ENCODE data around the gene CCDC197. TPM values are rescaled to one million over a fixed set of nuclear protein-coding genes. Genes with fewer than 3 reads are reported as not detected.

Gene CCDC197
- total and polyA plus RNA-seq, 9 of the 15 experiments (the other 6 are each of a cell fraction or from before 2014, with no cell fraction given) = not detected

DNA sequence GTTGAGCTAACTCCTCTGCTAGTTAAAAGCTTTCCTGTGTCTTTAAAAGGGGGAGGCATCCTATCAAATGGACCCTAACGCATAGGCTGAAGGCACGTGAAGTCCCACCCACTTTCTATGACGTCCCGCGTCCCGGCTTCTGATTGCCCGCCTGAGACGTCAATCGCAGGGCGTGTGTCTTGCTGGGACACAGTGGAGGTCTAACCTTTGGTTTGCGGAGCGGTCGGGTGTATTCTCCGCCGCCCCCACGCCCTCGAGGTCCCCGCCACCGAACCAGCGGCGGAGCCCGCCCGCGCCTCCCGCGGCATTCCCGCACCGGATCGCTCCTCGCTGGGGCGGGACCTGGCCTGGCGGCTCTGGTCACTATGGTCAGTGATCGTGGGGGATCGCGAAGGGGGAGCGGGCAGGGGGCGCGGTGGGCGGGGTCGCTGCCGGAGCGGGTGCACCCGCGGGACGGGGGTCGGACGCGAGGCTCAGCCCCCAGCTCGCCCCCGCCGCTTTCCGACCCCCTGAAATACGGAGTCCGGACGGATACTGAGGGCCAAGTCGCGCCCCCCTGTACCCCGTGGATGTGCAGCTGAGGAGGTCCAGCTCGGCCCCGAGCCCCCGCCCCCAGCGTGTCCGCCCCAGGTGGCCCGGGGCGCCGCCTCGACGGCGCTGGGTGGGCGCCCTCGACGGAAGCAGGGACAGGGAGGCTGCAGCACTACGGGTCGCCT is 29.2 kb downstream of the CCDC197 start, which contains the start of gene OTUB2 (continued):
- TF ChIP-seq, protein P1, sequence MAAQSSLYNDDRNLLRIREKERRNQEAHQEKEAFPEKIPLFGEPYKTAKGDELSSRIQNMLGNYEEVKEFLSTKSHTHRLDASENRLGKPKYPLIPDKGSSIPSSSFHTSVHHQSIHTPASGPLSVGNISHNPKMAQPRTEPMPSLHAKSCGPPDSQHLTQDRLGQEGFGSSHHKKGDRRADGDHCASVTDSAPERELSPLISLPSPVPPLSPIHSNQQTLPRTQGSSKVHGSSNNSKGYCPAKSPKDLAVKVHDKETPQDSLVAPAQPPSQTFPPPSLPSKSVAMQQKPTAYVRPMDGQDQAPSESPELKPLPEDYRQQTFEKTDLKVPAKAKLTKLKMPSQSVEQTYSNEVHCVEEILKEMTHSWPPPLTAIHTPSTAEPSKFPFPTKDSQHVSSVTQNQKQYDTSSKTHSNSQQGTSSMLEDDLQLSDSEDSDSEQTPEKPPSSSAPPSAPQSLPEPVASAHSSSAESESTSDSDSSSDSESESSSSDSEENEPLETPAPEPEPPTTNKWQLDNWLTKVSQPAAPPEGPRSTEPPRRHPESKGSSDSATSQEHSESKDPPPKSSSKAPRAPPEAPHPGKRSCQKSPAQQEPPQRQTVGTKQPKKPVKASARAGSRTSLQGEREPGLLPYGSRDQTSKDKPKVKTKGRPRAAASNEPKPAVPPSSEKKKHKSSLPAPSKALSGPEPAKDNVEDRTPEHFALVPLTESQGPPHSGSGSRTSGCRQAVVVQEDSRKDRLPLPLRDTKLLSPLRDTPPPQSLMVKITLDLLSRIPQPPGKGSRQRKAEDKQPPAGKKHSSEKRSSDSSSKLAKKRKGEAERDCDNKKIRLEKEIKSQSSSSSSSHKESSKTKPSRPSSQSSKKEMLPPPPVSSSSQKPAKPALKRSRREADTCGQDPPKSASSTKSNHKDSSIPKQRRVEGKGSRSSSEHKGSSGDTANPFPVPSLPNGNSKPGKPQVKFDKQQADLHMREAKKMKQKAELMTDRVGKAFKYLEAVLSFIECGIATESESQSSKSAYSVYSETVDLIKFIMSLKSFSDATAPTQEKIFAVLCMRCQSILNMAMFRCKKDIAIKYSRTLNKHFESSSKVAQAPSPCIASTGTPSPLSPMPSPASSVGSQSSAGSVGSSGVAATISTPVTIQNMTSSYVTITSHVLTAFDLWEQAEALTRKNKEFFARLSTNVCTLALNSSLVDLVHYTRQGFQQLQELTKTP (IDR thresholded peaks at IDR 0.05; ENCODE audit: low read depth in 1 of 2, partially characterized antibody in 2 of 2) = no peak

DNA sequence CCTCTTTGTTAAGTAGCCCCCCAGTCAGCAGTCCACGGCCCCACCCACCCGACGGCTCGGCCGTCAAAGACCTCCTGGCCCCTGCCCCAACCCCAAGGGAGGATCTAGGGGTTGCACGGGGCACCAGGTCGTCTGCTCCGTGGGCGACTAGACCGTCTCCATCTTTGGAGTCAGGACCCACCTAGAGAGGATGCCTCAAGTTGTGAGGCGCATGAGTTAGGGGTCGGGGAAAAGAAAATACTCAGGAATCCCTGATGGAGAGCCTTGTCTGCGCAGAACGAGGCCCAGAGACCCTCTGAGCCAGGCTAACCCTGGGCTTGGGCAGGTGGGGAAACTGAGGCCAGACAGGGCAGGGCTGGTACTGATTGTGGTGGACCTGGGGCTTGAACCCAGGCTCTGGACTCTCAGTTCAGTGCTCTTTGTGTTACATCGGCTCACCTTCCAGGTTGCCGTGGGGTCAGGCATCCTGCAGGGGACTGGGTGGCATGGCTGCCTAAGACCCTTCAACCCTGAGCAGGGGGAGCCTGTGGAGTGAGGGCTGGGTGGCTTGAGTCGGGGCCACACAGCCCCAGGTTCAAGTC is 29.9 kb downstream of the CCDC197 start:
- H3K9ac ChIP-seq (ENCODE audit: insufficient read depth in 1 of 2, low read depth in 2 of 2, low read length in 2 of 2) = peak overlapping the region in 1 of 2 experiments; percentile 28; a peak in 1 of 4 replicates
- H3K79me2 ChIP-seq (ENCODE audit: control insufficient read depth, insufficient read depth, low read length) = no peaks in the 10 kb centered on the region
- no peaks in the 10 kb centered on the region for H3K9me1 ChIP-seq (ENCODE audit: control insufficient read depth, insufficient read depth, low read length)
- ATAC-seq (no peak), FAIRE-seq (no peak), DNase-seq (ENCODE audit: extremely low read depth in 1 of 4, low spot score in 3 of 4) (no peak)
- intact Hi-C loops (cut with micrococcal nuclease) (no loop called here), in situ Hi-C loops (cut with MboI) (no loop called here)
- H3K9me3 ChIP-seq (replicated peaks; ENCODE audit: control insufficient read depth, insufficient read depth, low read depth, low read length) = no peaks in the 10 kb centered on the region
- POLR2A ChIA-PET = no interaction called here
- H3K27me3 ChIP-seq (ENCODE audit: control insufficient read depth in 2 of 2, insufficient read depth in 2 of 2, low read length in 2 of 2) = peaks cover 0 to 4% of the 10 kb centered on the region in 2 experiments; a peak in 1 of 5 replicates
- BruUV-seq (replicated peaks) = no TSS peak
- H4K20me1 ChIP-seq (replicated peaks; ENCODE audit: control insufficient read depth, insufficient read depth, low read length) = peaks cover 6% of the 10 kb centered on the region; the same call in 1 of the 2 replicates
- H3K36me3 ChIP-seq (ENCODE audit: control insufficient read depth, insufficient read depth, low read length) = no peaks in the 10 kb centered on the region
- H3K4me1 ChIP-seq (replicated peaks in 1 of 2; ENCODE audit: control insufficient read depth in 2 of 2, insufficient read depth in 2 of 2, low read length in 2 of 2) = peaks cover 0 to 7% of the 10 kb centered on the region in 2 experiments; a peak in 1 of 5 replicates
- peak overlapping the region; percentile 52; the same call in 1 of the 2 replicates for H3K4me2 ChIP-seq (ENCODE audit: insufficient read depth, low read length)
- H3K27ac ChIP-seq (ENCODE audit: extremely low read depth, low read depth, low read length) = no peak overlapping the region
- H3K4me3 ChIP-seq = peak overlapping the region; percentile 37
- 0 out of 2 replicates have a peak overlapping the region, but pooled peaks have one; percentile 45 for H2AFZ ChIP-seq (ENCODE audit: low read depth, low read length)
- CTCF ChIA-PET (ENCODE audit: low intra/inter-chr PET ratio) = no interaction called here
- WGBS (ENCODE audit: insufficient coverage, low coverage, missing lambda C conversion rate) = 21% methylated on average over 11 of the region's 17 CpGs
- TF ChIP-seq TSC22D4 (tag; IDR thresholded peaks at IDR 0.05) (no peak), RBM39 (optimal IDR thresholded peaks at IDR 0.05; ENCODE audit: low read depth, low read length) (no peak), NEUROD1 (IDR thresholded peaks at IDR 0.05; ENCODE audit: borderline replicate concordance, low read depth, low read length, partially characterized antibody) (no peak), CBX5 (IDR thresholded peaks at IDR 0.05; ENCODE audit: borderline replicate concordance, low read depth) (no peak), ZNF551 (CRISPR knock-in tag; IDR thresholded peaks at IDR 0.05) (no peak), TBL1XR1 (IDR thresholded peaks at IDR 0.05; ENCODE audit: low read length in 2 of 2) (no peak), KAT8 (IDR thresholded peaks at IDR 0.05; ENCODE audit: low read depth) (no peak), ZEB2 (IDR thresholded peaks at IDR 0.05) (no peak)
- TF ChIP-seq, protein P2, sequence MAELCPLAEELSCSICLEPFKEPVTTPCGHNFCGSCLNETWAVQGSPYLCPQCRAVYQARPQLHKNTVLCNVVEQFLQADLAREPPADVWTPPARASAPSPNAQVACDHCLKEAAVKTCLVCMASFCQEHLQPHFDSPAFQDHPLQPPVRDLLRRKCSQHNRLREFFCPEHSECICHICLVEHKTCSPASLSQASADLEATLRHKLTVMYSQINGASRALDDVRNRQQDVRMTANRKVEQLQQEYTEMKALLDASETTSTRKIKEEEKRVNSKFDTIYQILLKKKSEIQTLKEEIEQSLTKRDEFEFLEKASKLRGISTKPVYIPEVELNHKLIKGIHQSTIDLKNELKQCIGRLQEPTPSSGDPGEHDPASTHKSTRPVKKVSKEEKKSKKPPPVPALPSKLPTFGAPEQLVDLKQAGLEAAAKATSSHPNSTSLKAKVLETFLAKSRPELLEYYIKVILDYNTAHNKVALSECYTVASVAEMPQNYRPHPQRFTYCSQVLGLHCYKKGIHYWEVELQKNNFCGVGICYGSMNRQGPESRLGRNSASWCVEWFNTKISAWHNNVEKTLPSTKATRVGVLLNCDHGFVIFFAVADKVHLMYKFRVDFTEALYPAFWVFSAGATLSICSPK (IDR thresholded peaks at IDR 0.05; ENCODE audit: borderline replicate concordance) = no peak
